Spleen (tissue), 11 donors: Measurements from ENCODE around the gene CST7. TPM values are rescaled to one million over a fixed set of nuclear protein-coding genes. Genes with fewer than 3 reads are reported as not detected.

Experiments
- DNase-seq: peaks from one replicate; pipeline ENCODE4 v3.0.0-alpha.2; 2020
- H3K27ac ChIP-seq, 8 donors: fragments of 200-600 bp; sonication (generic) in 7 of 8; 1 replicate in 4 of 8; 2 replicates in 4 of 8; pipeline versions ENCODE4 v1.5.0 to v1.8.0; 2016 to 2021; ENCODE audit warnings: inconsistent platforms in 4 of 8, mild to moderate bottlenecking in 4 of 8, moderate library complexity in 1 of 8
- H3K27me3 ChIP-seq, 7 donors: fragments of 200-600 bp; sonication (generic) in 6 of 7; replicated peaks in 1 of 7; 1 replicate in 4 of 7; 2 replicates in 3 of 7; pipeline versions ENCODE4 v1.5.0 to v1.8.0; 2016 to 2021; ENCODE audit warnings: inconsistent platforms in 3 of 7, mild to moderate bottlenecking in 1 of 7
- H3K36me3 ChIP-seq, 6 donors: fragments of 200-600 bp; sonication (generic) in 5 of 6; 1 replicate in 4 of 6; 2 replicates in 2 of 6; pipeline versions ENCODE4 v1.5.0 to v1.8.0; 2016 to 2021; ENCODE audit warnings: inconsistent platforms in 2 of 6
- H3K4me1 ChIP-seq, 6 donors: fragments of 200-600 bp; sonication (generic) in 5 of 6; 1 replicate in 3 of 6; 2 replicates in 3 of 6; pipeline versions ENCODE4 v1.5.0 to v1.8.0; 2016 to 2021; ENCODE audit warnings: inconsistent platforms in 3 of 6
- H3K4me3 ChIP-seq, 8 donors: fragments of 200-600 bp; sonication (generic) in 7 of 8; 1 replicate in 4 of 8; 2 replicates in 4 of 8; pipeline versions ENCODE4 v1.5.0 to v1.8.0; 2016 to 2021; ENCODE audit warnings: inconsistent platforms in 4 of 8, mild to moderate bottlenecking in 4 of 8, moderate library complexity in 2 of 8
- H3K9me3 ChIP-seq, 8 donors: fragments of 200-600 bp; sonication (generic) in 7 of 8; 1 replicate in 4 of 8; 2 replicates in 4 of 8; pipeline versions ENCODE4 v1.5.0 to v1.8.0; 2016 to 2021; ENCODE audit warnings: inconsistent platforms in 4 of 8
- CTCF ChIP-seq, 11 experiments: fragments of 200-600 bp in 7 of 11; fragments of 450-650 bp in 4 of 11; sonication (generic) in 4 of 11; IDR thresholded peaks in 8 of 11; conservative IDR thresholded peaks in 3 of 11; 1 replicate in 7 of 11; 2 replicates in 4 of 11; pipeline versions ENCODE4 v1.4.0 to v1.8.0; 2016 to 2021; ENCODE audit warnings: antibody characterized with exemption in 11 of 11, inconsistent platforms in 4 of 11, mild to moderate bottlenecking in 1 of 11
- POLR2A ChIP-seq, 3 donors: fragments of 450-650 bp; IDR thresholded peaks; one replicate each; pipeline ENCODE4 v1.5.1; 2017; ENCODE audit warnings: antibody characterized with exemption in 3 of 3, mild to moderate bottlenecking in 1 of 3
- POLR2AphosphoS5 ChIP-seq, 3 donors: sonication (generic); formaldehyde crosslinking; IDR thresholded peaks; one replicate each; pipeline ENCODE4 v1.5.1; 2017; ENCODE audit warnings: antibody characterized with exemption in 3 of 3
- WGBS, 5 donors: extraction: QIAGEN DNeasy Blood & Tissue Kit in 3 of 5; methylation state at CpG; one replicate each; pipeline versions ENCODE4 v1.1.5 to v1.1.7; 2013 to 2018; 5-methylcytosine and 5-hydroxymethylcytosine counted together
- intact Hi-C: fragments of 100-400 bp; cut with DNase I; formaldehyde crosslinking; loops from one replicate; pipeline ENCODE4 v1.15.0; 2023; ENCODE audit warnings: low total_unique reads
- polyA plus RNA-seq, 3 donors: library from polyadenylated mRNA; stranded (reverse); fragments of 200-250 nt; gene quantifications; one replicate each; pipeline ENCODE4 v1.2.1, GENCODE V29; 2013
- total RNA-seq, 7 donors: library from RNA; depleted of rRNA in 3 of 7; stranded (reverse); fragments of >200 nt in 3 of 7; fragmentation: NEBNext Ultra II Directional in 4 of 7; extraction: Animal tissue kit (Norgen Biotek cat#: 25700) in 4 of 7; gene quantifications; one replicate each; pipeline versions ENCODE4 v1.1.0 to v1.2.1, GENCODE V29; 2016 to 2021
- donor health status: healthy with polysubstance abuse.
- donor health status: DM: no; HTN: no; CAD: no; lungs with moderate emphysema.
- donor health status: DM: no; HTN: no; CAD: no.
- donor health status: Bipolar disorder and iron deficiency.
- donor health status: healthy.
- donor health status: DM: no; HTN: no; CAD: no.
- donor health status: DM: yes; HTN: yes; CAD: no.

Gene CST7
- total and polyA plus RNA-seq, 10 donors = 23.1 to 298 (median 63.8) TPM

DNA sequence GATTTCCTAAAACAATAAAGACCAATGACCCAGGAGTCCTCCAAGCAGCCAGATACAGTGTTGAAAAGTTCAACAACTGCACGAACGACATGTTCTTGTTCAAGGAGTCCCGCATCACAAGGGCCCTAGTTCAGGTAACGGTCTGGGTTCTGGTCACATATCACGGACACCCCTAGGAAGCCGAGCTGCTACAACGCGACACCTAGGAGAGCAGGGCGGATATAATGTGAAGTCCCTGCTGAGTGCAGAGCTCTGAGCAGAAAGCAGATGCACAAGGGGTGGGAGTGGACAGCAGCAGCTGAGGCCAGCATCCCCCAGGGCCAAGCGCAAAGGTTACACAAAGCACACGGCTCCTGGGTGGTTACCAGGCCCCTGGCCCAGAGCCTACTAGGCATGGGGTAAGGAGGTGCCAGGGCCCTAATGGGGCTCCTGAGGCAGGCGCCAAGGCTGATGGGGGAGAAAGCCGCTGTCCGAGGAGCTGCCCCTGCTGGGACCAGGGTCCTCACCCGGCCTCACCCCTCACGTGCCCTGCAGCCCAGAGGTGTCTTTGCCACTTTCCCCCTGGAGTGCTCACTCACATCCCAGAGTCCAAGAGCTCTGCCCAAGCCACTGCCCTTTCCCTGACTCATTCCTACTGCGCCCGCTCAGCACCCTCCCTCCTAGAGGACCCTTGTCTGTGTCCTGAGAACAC is 8.4 kb downstream of the CST7 start:
- intact Hi-C loops = no loop called here
- TF ChIP-seq CTCF (IDR thresholded peaks at IDR 0.05 in 8 of 11, conservative IDR thresholded peaks at IDR 0.05 in 3 of 11) = no peak
- TF ChIP-seq POLR2AphosphoS5 (IDR thresholded peaks at IDR 0.05) = peak in 2 of 3 donors; percentile 8 to 69
- H3K27ac ChIP-seq = peak overlapping the region in 4 of 8 donors; percentile 14 to 86 (median 76)
- no peaks in the 10 kb centered on the region for H3K9me3 ChIP-seq
- H3K4me1 ChIP-seq = peaks cover 0 to 90% (median 37%) of the 10 kb centered on the region in 6 donors
- DNase-seq = peak; percentile 77
- peaks cover 0 to 94% (median 49%) of the 10 kb centered on the region in 6 donors for H3K36me3 ChIP-seq
- 89 to 95% (median 93%) methylated on average over 14 to 18 of the region's 18 CpGs for WGBS, 5 donors
- H3K4me3 ChIP-seq = no peak overlapping the region
- no peaks in the 10 kb centered on the region for H3K27me3 ChIP-seq

DNA sequence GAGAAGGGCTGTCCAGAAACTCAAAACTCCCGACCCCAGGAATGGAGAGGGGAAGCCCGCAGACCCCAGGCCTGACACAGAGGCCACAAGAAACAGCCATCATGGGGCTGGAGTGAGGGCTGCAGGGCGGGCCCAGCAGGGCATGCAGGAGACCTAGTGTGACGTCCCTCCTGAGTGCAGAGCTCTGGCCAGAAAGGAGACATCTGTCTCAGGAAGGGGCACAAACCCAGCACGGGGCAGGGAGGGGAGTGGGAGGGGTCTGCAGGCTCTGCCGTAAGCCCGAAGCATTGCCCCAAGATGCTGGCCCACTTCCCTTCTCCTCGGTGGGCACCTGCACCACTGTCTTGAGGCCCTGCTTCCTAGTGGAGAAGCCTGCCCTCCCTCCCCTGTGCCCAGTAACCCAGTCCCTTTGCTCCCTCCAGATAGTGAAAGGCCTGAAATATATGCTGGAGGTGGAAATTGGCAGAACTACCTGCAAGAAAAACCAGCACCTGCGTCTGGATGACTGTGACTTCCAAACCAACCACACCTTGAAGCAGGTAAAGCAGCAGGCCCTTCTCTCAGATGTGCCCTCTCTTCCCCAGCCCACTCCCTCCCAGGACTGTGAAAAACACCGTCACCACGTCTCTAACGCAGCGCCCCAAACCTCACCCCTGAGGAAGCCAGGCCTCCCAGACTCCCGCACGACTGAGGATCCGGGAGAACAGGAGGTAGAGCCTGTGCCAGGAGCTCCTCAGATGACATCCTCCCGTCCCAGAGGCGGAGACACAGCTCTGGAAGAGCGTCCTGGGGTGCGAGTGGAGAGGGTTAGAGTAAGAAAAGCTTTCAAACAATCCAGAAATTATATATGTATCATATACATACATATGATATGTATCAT is 9.7 kb downstream of the CST7 start:
- peaks cover 0 to 88% (median 32%) of the 10 kb centered on the region in 6 donors for H3K4me1 ChIP-seq
- peak; percentile 66 for DNase-seq
- peak overlapping the region in 6 of 8 donors; percentile 8 to 86 (median 58) for H3K27ac ChIP-seq
- H3K9me3 ChIP-seq = no peaks in the 10 kb centered on the region
- H3K27me3 ChIP-seq = no peaks in the 10 kb centered on the region
- H3K4me3 ChIP-seq = no peak overlapping the region
- WGBS, 5 donors = 76 to 87% (median 86%) methylated on average over 16 to 20 of the region's 20 CpGs
- intact Hi-C loops = no loop called here
- TF ChIP-seq POLR2A (IDR thresholded peaks at IDR 0.05) = no peak
- no peak for TF ChIP-seq CTCF (IDR thresholded peaks at IDR 0.05 in 8 of 11, conservative IDR thresholded peaks at IDR 0.05 in 3 of 11)
- TF ChIP-seq POLR2AphosphoS5 (IDR thresholded peaks at IDR 0.05) = peak in 1 of 3 donors; percentile 44
- H3K36me3 ChIP-seq = peaks cover 0 to 96% (median 62%) of the 10 kb centered on the region in 6 donors

GRCh38 chr20:24959591-24960301 is 10.7 kb downstream of the CST7 start:
- H3K4me1 ChIP-seq = peaks cover 0 to 78% (median 23%) of the 10 kb centered on the region in 6 donors
- intact Hi-C loops = no loop called here
- H3K27ac ChIP-seq = peak overlapping the region in 7 of 8 donors; percentile 53 to 86 (median 72)
- H3K9me3 ChIP-seq = no peaks in the 10 kb centered on the region
- DNase-seq = peak; percentile 76
- H3K27me3 ChIP-seq = no peaks in the 10 kb centered on the region
- peaks cover 0 to 99% (median 72%) of the 10 kb centered on the region in 6 donors for H3K36me3 ChIP-seq
- TF ChIP-seq CTCF (IDR thresholded peaks at IDR 0.05 in 8 of 11, conservative IDR thresholded peaks at IDR 0.05 in 3 of 11) (no peak), POLR2AphosphoS5 (IDR thresholded peaks at IDR 0.05) (peak in 2 of 3 donors; percentile 3 to 31)
- H3K4me3 ChIP-seq = no peak overlapping the region
- WGBS, 5 donors = 77 to 89% (median 83%) methylated on average over 11 to 14 of the region's 14 CpGs
